HG03378 (cell line): ENCODE results near the gene CAMTA1.

ENCODE experiments used
- ATAC-seq: cut with Tn5 transposase; IDR thresholded peaks from one replicate; pipeline ENCODE4 v1.9.1; 2021; ENCODE audit warnings: mild to moderate bottlenecking, moderate library complexity; ENCODE audit not compliant: unreplicated experiment

The CAMTA1 gene

DNA sequence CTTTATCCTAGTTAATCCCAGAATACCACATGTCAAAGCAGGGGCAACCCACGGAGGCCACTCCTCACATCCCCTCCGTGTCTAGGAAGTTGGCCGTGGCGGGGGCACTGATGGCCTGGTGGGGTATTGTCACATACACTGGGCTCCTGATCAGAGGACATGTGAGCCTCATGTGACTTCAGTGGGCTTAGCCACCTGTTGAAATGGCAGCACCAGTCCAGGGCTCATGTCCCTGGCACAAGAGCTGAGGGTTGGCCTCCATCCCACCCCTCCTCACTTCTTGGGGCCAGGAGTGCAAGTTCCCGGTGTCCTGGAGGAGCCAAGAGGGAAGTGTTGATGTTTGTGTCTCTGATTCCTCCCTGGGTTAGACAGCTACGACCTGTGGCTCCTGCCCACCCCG is 313.4 kb downstream of the CAMTA1 start:
- no peak for ATAC-seq

DNA sequence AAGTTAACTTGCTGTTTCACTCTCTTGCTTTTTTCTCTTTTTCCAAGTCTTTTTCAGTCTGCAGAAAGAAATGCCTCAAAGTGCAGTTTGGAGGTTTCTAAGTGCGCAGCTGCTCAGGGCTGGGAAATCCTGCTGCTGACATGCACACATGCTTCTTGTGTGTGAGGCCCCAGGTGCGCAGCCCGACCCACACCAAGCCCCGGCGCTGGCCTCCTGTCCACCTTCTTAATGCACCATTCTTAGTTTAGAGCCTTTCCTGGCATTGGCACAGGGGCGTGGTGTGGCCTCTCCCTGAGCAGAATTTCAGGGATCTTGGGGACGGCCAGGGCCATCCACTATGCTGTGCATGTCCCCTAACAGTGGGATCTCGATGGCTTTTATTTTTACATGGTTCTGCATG is 315.2 kb downstream of the CAMTA1 start:
- ATAC-seq: no peak

DNA sequence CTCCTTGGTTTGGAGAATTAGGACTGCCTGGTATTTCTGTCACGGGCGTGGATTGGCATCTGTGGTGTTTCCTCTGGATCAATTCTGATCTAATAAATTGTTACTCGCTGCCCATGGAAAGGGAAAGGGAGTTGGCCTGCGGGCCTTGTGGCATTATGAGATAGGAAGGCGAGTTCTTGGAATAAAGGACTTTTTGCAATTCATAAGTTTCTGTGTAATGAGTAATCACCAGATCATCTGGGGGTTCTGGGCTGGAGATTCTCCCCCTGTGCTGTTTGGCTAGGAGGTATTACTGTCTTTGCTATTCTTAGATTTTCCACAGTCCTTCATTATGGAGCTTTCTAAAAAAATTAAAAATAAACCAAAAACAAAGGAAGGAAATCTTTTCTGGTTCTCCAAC is 315.9 kb downstream of the CAMTA1 start:
- no peak for ATAC-seq

DNA sequence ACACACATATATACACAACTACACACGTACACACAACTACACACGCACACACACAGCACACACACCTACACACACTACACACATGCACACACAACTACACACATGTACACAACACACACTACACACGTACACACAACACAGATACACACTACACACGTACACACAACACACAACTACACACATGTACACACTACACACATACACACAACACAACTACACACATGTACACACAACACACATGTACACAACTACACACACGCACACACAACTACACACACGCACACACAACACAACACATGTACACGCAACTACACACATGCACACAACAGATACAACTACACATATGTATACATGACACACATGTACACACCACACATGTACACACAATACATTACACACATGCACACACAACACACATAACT is 318.1 kb downstream of the CAMTA1 start:
- no peak for ATAC-seq

DNA sequence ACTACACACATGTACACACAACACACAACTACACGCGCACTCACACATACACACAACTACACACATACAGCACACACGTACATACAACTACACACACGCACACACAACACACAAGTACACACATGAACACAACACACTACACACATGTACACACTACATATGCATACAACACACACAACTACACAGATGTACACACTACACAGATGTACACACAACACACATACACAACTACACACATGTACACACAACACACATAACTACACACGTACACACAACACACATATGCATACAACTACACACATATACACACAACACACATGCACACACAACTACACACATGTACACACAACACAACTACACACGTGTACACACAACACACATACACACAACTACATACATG is 318.6 kb downstream of the CAMTA1 start:
- no peak for ATAC-seq

DNA sequence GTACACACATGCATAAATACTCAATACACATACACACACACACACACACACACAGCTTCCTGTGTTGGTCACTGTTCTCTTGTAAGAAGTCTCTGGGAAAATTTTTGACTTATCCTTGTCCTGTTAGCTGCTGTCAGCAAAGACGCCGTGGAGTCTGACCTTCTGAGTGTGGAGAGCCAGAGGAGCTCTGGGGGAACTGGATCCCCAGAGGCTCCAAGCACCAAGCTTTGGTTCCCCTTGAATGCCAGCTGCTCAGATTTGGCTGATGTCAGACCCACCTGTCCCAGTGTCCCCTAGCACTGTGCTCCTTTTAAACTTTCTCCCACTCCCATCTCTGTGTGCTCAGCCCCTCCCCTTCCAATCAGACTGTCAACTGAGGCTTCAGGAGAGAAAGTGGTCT is 319.1 kb downstream of the CAMTA1 start:
- ATAC-seq: no peak

DNA sequence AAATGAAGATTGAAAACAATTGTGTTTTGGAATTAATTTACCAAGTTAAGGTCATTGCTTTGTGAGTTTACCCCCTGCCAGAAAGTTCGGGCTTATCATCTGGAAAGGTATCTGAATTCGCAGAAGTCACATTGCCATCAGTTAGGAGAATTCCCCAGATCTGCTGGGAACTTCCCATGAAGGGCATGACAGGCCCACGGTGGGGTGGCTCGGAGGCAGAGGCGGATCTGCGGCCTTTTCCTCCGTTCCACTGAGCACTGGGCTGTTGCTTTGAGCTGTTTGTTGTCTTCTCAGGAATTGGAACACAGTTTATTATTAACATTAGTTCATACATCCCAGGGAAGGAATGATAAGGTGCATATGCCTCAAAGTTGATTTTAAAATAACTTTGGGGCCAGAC is 320.0 kb downstream of the CAMTA1 start:
- ATAC-seq: no peak

DNA sequence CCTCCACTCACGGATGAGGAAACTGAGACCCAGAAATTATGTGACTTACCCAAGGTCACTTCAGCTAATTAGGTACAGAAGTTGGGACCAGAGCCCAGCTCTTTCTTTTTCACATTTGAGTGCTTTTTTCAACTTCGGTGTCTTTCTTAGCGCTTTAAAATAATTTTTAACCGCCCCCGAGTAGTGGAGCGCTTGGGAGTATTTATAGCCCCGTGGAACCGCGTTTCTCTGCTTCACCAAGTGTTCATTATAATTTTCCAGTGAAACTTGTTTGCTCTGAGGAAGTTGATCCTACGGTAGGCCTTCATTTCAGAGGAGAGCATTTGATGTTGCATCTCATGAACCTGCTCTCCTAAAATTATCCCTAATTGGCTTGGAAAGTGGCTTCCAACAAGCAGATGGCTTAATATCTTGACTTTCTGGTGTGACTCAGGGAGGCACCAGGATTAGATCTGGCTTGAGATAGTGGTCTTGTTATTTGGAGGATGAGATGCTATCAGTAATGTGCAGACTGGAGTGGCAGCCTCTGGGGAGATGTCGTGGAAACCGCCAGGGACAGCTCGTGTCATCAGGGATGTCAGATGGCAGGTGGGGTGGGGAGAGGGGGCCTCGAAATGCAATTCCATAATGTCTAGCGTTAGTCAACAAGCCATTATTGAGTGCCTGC is 321.3 kb downstream of the CAMTA1 start:
- ATAC-seq: no peak

DNA sequence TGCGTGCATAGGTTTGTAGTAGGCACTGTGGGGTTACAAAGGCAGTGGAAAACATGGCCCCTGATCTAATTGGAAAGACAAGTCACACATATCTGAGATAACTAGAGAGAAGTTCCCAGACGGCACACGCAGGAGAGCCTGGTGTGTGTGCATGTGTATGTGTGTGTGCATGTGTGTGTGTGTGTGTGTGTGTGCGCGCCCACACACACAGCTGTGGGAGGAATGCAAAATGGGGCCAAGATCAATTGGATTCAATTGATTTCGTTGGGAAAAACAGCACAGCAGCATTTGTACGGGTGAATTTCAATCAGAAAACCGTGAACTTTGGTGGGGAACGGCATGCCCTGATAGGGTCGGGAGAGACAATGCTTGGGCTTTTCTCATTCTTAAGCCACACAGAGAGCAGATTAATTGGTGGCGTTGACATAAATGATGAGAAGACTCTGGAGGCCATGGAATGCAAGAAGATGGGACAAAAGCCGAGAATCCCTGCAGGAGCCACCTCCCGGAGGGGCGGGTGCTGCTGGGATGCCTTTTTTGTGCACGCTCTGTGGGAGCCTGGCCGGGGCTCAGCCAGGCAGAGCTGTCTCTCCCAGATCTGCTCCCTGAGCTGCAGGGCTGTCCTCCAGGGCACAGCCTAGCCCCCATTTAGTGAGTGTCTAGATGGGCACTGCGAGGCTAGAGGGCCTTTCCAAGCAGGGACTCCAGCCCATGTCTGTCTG is 322.0 kb downstream of the CAMTA1 start:
- no peak for ATAC-seq

DNA sequence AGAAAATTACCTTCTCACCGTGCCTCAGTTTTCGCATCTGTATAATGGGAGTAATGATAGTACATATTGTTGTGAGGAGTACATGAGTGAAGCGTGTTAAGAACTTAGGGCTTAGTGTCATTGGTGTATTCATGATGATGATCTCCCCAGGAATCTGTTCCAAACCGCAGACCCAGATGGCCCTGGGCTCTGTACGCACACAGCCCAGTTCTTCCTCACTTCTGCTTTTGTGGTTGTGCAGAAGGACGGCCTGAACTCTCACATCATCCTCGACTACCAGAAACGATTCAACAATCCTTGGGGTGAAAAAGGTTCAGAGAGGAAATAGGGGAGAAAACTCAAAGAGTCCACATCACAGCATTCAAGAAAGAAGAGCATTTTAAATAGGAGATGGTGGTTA is 323.0 kb downstream of the CAMTA1 start:
- ATAC-seq: no peak

DNA sequence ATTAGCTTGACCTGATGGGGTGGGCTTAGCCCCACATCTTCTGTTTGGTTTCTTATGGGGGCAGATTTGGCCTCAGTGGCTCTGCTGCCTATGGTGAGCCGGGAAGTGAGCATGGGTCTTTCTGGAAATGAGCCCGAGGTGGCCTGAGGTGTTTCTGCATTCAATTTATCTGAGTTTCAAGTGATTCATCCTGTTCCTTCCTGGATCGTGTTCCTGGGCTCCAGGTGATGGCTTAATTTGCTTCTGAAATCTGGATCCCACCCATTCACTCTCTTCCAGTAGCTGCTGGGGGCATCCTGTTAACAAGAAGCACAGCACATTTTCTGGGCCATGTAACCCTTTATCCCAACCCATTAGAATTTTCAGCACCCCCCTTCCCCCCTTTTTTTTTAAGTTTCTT is 324.6 kb downstream of the CAMTA1 start:
- no peak for ATAC-seq

DNA sequence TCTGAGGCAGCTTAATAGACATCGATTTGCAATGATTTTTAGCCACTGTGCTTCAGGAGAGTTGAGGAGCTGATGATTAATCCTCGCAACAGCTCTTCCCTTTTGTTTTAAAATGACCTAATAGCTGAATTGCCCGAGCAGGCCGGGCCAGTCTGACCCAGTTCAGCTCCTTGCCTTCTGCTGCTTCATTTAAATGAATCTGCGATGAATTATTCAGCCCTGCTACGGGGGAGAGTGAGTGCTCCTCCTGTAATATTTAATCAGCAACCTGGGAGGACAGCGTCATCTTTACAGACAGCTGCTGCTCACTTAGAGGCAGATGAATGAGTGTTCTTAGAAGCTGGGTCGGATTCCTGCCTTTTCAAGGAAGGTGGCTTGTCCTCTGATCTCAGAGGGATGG is 325.1 kb downstream of the CAMTA1 start:
- no peak for ATAC-seq

DNA sequence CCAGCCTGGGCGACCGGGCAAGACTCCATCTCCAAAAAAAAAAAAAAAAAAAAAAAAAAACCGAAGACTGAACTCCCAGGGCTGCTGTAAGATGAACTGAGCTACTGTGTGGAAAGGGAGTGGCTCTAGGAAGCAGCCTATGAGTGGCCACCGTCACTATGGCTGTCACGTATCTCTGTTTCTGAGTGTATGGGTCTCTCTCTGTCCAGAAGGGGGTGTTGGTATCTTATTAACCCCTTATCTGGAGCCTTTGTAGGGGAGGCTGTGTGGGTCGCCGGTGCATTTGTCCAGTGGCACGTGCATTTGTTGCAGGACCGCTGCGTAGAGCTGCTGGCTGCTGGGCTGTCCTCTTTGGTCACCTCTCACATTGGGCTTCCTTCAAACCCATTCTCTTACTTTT is 326.6 kb downstream of the CAMTA1 start:
- ATAC-seq: no peak

DNA sequence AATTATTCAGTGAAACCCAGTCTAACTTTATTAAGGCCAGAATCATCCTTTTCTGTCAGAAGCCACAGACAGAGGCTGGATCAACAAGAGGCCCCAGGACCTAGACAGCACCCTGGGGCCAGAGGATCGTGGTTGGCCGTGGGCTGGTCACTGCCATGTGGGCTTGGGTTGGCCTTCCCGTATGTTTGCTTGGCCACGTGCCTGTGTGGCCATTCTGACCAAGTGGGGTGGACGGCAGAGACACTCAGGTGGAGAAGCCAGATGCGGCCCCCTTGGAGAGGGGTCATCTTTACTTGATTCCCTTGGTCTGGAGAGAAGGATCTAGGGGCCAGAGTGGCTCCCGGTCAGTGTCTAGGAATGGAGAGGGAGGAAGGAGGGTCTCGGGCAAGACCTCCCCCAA is 327.9 kb downstream of the CAMTA1 start:
- no peak for ATAC-seq

DNA sequence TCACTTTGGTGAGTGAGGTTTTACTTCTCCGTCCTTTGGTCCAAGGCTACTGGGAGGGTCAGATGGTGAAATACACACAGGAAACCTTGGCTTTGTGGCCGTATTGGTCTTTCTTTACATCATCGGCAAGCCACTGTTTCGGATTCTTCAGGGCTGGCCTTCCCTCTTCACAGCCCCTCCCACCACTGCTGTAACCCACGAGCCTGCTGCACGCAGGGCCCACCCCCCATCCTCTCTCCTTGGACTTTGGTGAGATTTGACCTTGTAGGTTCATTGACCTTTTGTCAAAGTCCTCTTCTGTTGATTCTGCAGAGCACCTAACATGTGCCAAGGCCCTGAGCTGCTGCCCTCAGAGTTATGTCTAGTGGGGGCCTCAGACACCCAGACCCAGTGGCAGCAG is 328.6 kb downstream of the CAMTA1 start:
- ATAC-seq: no peak

DNA sequence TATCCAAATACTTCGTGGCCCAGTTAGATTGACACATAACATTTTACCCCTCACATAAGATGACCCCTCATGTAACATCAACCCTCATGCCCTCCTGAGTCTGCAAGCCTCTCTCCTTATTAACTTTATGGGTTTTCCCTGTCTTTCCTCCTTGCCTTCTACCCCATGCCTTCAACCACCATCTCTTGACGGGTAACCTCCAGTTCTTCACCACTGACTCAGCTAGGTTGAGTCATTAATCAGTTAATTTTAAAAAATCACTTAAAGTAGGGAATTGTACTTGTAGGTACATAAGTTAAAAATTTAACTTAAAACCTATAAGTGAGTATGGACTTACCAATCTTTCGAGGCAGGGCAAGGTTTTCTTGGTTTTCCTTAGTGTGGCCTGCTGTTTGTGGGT is 330.7 kb downstream of the CAMTA1 start:
- ATAC-seq: no peak

DNA sequence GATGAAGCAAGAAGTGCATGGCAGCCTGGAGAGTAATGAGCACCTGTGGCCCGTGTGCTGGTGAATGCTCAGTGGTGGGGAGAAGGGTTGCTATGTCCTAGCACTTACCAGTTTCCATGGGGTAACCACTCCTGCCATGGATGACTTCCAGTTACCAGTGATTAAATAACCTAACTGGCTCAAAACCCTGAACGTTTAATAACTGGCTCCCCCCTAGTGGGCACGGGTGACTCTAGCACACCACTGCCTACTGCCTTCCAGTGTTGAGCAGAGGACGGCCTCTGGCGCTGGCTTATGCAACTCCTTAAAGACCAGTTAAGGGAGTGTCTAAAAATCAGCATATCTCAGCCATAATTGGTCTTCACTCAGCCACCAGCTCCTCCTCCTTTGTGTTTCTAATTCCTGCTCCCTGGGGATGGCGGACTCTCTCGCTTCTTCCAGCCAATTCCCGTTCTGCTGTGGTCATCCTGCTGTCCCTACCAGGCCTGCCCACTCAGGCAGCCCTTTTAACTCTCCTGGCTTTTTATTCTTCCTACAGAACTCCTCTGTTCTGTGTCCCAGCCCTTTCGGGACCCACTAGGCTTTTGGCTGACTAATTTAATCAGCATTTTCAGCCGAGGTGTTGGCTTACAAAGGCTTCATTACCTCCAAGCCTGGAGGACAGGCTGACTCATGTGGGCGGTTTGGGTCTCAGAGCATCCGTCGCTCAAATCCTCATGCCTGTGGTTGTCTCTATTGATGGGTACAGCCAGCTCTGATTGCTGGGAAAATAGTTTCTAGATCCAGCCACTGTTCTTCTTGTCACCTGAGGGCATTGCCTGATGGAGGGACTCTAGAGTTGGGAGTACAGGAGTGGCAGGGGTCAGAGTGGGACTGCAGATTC is 332.4 kb downstream of the CAMTA1 start:
- ATAC-seq: no peak

DNA sequence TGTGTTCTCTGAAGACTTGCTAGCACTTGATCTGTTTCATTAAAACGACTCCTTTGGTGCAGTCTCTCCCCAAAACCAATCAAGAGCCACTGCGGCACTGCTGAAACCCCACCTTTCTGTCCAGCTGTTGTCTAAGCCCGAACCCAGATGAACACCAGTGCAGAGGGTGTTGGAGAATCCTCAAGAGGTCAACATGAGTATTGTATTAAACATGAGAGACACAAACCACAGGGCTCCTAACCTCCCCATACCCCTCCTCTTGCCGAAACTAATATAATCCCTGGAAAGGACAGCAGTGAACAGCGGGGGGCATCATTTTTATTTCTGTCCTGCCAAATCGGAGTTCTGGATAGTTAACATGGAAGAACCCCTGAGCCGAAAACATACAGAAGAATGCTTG is 333.9 kb downstream of the CAMTA1 start:
- no peak for ATAC-seq

DNA sequence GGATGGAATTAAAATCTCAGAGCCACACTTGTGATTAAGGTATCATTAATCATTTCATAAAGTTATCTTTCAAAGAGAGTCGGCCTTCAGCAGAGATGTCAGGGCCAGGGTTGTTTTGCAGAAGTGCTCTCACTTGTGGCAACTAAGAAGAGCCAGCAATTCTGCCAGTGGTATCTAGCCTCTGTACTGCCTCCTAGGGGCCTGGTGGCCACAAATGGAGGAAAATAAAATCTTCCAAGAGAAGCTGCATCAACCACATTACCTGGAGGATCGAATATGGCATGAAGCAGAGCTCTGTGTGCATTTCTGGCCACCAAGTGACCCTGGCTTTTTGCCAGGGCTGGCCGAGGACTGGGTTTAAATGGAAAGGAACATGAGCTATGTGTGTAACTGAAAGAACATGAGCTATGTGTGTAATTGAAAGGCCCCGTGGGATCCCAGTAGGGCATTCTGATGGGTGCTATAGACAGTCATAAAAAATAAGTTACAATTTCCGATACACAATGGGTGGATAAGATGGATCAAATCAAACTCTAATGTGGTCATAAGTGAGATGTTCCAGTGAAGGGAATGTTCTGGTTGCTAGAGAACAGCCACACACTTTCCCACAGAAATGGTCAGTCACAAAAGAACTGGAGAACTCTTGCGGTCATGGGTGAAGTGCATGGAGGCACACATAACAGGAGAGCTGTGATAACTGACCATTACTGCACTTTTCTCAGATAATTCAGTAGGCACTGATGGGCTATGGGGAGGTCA is 335.8 kb downstream of the CAMTA1 start:
- no peak for ATAC-seq

DNA sequence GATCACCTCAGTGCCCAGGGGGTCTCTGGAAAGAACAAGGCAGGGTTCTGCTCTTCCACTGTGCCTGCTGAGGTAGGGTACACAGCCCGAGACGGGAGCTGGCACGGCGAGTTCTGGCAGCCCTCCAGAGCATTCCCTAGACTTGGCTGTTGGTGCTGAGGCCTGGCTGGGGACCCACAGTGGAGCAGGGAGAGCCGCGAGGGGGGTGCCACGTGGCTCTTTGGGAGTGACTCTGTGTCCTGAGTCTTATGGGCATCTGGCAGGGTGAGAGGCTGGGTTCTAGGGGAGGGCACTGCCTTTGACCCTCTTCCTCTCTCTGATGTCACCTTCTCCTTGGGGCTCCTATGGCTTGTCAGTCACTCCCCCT is 336.4 kb downstream of the CAMTA1 start:
- no peak for ATAC-seq
